ENCODE results near the gene CIZ1. TPM values are rescaled to one million over a fixed set of nuclear protein-coding genes. Genes with fewer than 3 reads are reported as not detected.

CIZ1 gene
- total and polyA plus RNA-seq, 9 of the 15 experiments (the other 6 are each of a cell fraction or from before 2014, with no cell fraction given): 6.6 to 329 (median 87.8) TPM

DNA sequence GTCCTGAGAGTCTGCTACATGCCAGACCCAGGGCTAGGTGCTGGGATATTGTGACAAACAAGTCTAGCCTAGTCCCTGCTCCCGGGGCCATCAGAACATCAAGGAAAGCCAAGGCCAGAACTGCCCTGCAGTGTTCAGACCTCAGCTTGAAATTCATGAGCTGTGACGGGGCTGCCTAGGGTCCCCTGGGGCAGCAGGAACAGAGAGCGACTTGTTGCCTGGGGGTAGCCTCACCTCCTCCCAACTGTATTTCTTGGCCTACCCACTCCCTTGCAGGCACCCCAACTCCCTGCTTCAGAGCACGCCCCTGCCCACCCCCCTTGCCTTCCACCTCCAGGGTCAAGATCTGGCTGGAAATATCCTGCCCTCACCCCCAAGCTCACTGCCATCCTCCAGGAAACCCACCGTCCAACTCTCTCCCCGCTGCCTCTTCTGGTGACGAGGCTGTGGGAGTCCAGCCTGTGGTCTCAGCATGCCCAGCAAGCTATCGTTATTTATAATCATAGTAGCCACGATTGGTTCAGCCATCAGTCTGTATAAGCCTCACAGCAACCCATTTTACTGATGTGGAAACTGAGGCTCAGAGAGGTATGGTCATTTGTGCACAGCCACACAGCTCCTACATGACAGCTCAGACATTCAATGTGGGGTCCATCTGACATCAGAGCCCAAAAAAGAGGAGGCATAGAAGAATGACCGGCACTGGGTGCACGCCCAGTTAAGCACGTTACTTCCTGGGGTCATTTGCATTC lies 22.6 kb upstream of the CIZ1 start (continued):
- TF ChIP-seq NEUROD1 (IDR thresholded peaks at IDR 0.05; ENCODE audit: borderline replicate concordance, low read depth, low read length, partially characterized antibody): no peak
- TF ChIP-seq PHB (CRISPR knock-in tag; IDR thresholded peaks at IDR 0.05): no peak
- TF ChIP-seq BCOR (IDR thresholded peaks at IDR 0.05): peak; percentile 99
- TF ChIP-seq, protein P1, sequence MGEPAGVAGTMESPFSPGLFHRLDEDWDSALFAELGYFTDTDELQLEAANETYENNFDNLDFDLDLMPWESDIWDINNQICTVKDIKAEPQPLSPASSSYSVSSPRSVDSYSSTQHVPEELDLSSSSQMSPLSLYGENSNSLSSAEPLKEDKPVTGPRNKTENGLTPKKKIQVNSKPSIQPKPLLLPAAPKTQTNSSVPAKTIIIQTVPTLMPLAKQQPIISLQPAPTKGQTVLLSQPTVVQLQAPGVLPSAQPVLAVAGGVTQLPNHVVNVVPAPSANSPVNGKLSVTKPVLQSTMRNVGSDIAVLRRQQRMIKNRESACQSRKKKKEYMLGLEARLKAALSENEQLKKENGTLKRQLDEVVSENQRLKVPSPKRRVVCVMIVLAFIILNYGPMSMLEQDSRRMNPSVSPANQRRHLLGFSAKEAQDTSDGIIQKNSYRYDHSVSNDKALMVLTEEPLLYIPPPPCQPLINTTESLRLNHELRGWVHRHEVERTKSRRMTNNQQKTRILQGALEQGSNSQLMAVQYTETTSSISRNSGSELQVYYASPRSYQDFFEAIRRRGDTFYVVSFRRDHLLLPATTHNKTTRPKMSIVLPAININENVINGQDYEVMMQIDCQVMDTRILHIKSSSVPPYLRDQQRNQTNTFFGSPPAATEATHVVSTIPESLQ (CRISPR knock-in tag; IDR thresholded peaks at IDR 0.05): no peak
- TF ChIP-seq ZNF75A (CRISPR knock-in tag; IDR thresholded peaks at IDR 0.05): no peak
- TF ChIP-seq, protein P2, sequence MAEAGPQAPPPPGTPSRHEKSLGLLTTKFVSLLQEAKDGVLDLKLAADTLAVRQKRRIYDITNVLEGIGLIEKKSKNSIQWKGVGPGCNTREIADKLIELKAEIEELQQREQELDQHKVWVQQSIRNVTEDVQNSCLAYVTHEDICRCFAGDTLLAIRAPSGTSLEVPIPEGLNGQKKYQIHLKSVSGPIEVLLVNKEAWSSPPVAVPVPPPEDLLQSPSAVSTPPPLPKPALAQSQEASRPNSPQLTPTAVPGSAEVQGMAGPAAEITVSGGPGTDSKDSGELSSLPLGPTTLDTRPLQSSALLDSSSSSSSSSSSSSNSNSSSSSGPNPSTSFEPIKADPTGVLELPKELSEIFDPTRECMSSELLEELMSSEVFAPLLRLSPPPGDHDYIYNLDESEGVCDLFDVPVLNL (CRISPR knock-in tag; IDR thresholded peaks at IDR 0.05; ENCODE audit: low read depth): no peak
- TF ChIP-seq, protein P3, sequence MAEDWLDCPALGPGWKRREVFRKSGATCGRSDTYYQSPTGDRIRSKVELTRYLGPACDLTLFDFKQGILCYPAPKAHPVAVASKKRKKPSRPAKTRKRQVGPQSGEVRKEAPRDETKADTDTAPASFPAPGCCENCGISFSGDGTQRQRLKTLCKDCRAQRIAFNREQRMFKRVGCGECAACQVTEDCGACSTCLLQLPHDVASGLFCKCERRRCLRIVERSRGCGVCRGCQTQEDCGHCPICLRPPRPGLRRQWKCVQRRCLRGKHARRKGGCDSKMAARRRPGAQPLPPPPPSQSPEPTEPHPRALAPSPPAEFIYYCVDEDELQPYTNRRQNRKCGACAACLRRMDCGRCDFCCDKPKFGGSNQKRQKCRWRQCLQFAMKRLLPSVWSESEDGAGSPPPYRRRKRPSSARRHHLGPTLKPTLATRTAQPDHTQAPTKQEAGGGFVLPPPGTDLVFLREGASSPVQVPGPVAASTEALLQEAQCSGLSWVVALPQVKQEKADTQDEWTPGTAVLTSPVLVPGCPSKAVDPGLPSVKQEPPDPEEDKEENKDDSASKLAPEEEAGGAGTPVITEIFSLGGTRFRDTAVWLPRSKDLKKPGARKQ (CRISPR knock-in tag; IDR thresholded peaks at IDR 0.05): no peak
- no peak for TF ChIP-seq CCNT2 (IDR thresholded peaks at IDR 0.05; ENCODE audit: borderline replicate concordance, extremely low read depth, insufficient read length, low read depth, low read length)
- TF ChIP-seq SLC30A9 (CRISPR knock-in tag; IDR thresholded peaks at IDR 0.05): no peak
- no peak for TF ChIP-seq MIER1 (IDR thresholded peaks at IDR 0.05; ENCODE audit: low read depth)
- TF ChIP-seq RCOR1 (IDR thresholded peaks at IDR 0.05; ENCODE audit: borderline replicate concordance in 1 of 2, low read depth in 2 of 2, low read length in 2 of 2): peak; percentile 13 to 84; a peak in 2 of 4 replicates
- TF ChIP-seq NCOA4 (IDR thresholded peaks at IDR 0.05; ENCODE audit: partially characterized antibody): peak; percentile 72
- TF ChIP-seq POLR3A (IDR thresholded peaks at IDR 0.05; ENCODE audit: borderline replicate concordance, extremely low read depth, insufficient read depth, insufficient read length): no peak
- TF ChIP-seq TBP (optimal IDR thresholded peaks at IDR 0.05; ENCODE audit: low read depth, low read length): no peak
- peak; percentile 95 for TF ChIP-seq HDAC2 (IDR thresholded peaks at IDR 0.05)
- TF ChIP-seq BHLHE40 (IDR thresholded peaks at IDR 0.05; ENCODE audit: low read length): no peak
- TF ChIP-seq, protein P4, sequence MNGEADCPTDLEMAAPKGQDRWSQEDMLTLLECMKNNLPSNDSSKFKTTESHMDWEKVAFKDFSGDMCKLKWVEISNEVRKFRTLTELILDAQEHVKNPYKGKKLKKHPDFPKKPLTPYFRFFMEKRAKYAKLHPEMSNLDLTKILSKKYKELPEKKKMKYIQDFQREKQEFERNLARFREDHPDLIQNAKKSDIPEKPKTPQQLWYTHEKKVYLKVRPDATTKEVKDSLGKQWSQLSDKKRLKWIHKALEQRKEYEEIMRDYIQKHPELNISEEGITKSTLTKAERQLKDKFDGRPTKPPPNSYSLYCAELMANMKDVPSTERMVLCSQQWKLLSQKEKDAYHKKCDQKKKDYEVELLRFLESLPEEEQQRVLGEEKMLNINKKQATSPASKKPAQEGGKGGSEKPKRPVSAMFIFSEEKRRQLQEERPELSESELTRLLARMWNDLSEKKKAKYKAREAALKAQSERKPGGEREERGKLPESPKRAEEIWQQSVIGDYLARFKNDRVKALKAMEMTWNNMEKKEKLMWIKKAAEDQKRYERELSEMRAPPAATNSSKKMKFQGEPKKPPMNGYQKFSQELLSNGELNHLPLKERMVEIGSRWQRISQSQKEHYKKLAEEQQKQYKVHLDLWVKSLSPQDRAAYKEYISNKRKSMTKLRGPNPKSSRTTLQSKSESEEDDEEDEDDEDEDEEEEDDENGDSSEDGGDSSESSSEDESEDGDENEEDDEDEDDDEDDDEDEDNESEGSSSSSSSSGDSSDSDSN (IDR thresholded peaks at IDR 0.05; ENCODE audit: borderline replicate concordance in 1 of 2, low read depth in 2 of 2, low read length in 2 of 2): no peak
- peak; percentile 22 for TF ChIP-seq ZKSCAN1 (IDR thresholded peaks at IDR 0.05; ENCODE audit: low read depth, low read length)
- no peak for TF ChIP-seq ELF4 (CRISPR knock-in tag; IDR thresholded peaks at IDR 0.05)
- no peak for TF ChIP-seq MTA3 (IDR thresholded peaks at IDR 0.05; ENCODE audit: borderline replicate concordance)
- TF ChIP-seq ZNF121 (CRISPR knock-in tag; conservative IDR thresholded peaks at IDR 0.05): no peak
- 0 out of 3 replicates have a peak, but pooled peaks of 1 of the 2 experiments have one; percentile 50 for TF ChIP-seq CBX3 (IDR thresholded peaks at IDR 0.05; ENCODE audit: borderline replicate concordance in 1 of 2, low read length in 2 of 2)

All from K562 (cell line).